CD4-positive, alpha-beta T cell treated with Interferon gamma for 1 hour (primary cell): ENCODE results near the gene PTX4.

Source experiments
- DNase-seq: peaks from one replicate; pipeline ENCODE4 v3.0.0-alpha.2; 2020

The PTX4 gene

DNA sequence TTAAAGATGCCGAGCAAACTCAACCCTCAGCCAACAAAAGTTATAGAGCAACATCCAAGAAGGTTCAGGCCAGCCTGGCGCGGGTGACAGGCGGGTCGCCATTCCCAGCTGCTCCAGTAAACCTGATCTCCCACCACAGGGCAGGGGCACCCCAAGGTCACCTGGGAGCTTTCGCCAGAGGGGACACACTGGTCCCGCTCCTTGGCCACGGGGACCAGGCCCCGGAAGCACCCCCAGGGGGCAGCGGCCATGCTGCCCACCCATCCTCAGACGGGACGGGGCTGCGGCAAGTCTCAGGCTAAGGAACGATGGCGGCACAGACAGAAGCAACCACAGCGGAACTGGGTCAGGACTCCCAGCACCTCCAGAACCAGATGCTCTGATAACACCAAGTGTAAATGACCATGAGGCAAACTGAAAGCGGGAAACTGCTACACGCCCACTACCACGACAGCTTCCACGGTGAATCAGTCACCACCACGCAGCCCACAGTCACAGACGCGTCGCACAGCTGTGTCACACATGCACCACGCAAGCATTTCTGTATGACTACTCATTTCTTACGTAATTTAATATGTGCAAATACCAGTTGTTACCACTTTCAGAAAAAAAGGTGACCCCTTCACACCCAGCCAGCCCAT, 30.3 kb downstream of the PTX4 start:
- peak; percentile 44 for DNase-seq

DNA sequence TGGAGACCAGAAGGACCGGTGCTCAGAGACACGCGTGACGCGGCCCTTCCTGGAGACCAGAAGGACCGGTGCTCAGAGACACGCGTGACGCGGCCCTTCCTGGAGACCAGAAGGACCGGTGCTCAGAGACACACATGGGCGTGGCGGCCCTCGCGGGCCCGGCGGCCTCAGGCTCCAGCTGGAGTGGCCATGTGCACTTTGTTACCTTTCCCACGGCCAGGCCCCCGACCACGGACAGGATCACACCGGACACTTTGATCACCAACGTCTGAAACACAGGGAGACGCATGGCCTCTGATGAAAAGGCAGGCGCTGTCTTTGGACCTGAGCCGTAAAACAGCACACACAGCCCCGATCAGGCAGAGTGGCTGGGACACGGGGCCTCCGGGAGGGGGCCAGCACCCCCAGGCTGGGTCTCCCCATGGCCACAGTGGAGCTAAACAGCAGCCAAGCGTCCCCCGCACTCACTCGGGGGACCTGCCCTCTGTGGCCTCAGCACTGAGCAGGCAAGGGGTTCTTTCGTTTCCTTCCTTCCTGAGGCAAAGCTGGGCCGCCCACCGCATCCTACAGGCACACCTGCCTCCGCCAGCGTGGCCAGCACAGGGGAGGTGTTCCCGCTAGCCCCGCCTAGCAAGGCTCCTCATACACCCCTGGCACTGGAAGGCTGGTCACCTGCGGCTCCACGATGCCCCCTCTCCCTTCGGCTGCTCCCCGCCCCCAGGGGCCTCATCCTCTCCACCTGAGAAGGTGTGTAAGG, 31.1 kb downstream of the PTX4 start:
- DNase-seq, result no peak

DNA sequence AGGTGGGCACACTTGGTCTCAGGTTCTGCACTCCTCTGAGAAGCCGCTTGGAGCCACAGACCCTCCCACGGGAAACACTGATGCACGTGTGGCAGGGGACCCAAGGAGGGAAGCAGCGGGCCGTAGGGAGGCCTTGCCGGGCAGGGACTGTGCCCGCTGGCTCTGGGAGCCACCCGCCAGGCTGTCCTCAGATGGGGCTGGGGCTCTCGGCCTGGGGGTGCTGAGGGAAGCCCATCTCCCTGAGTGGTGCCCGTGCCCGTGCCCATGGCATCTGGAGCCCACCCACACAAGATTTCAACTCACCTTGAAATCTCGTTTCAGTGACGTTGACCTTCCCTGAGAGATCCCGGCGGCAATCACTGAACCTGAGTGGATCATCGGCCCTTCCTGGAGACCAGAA, 31.8 kb downstream of the PTX4 start:
- no peak for DNase-seq

DNA sequence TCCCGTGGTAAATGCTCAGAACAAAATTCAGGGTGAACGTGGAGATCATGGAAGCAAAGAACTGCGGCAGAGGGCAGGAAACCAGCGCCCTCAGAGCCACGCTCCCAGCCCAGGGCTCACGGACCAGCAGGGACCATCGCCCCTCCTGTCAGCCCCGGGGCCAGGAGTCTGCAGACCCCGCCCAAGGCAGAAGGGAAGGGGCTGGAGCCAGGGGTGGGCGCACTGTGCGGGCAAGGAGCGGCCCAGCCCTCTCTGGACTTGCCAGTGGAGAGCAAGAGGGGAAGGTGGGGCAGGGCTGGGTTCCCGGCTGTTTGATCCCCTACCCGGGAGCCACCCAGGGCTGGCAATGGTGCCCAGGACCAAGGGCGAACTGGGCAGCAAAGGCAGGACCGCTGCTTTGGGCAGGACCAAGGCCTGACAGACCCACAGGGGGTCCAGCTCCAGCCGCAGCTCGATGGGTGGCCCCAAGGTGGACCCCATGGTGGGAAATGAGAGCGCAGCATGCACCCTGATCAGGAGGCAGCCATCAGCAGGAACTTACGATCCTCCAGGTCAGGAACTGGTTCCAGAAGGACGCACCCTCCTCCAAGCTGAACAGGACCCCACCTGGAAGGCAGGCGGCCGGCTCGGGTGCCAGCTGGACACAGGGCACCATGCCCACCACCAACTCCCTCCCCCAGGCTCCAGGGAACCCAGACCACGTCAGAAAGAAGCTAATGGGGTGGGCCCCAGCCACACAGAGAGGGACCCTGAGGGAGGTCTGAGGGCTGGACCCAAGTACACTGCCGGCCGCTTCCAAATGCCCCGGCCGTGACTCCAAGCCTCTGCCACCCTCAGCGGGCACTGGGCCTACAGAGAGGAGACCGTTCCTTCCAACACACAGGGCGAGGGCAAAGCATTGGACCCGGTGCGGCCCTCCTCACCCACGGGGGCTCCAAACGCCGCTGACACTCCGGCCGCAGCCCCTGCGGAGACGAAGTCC, 33.3 kb downstream of the PTX4 start:
- no peak for DNase-seq

DNA sequence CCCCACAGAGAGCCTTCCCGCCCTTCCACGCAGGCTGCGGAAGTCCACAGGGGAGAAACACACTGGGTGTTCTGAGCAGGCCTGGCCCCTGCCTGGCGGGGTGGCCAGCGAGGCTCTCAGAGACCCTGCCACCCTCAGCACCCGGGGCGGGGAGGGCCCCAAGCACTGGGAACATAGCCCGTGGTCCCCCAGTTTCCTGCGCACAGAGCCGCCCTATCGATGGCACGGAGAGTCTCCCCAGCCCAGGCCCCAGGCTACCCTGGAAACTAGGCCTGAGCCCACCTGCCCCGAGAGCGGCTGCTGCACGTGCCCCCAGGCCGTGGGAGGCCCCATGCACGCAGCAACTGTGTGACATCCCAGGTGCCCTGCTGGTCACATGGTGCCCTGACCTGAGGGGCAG, 34.2 kb downstream of the PTX4 start:
- no peak for DNase-seq

DNA sequence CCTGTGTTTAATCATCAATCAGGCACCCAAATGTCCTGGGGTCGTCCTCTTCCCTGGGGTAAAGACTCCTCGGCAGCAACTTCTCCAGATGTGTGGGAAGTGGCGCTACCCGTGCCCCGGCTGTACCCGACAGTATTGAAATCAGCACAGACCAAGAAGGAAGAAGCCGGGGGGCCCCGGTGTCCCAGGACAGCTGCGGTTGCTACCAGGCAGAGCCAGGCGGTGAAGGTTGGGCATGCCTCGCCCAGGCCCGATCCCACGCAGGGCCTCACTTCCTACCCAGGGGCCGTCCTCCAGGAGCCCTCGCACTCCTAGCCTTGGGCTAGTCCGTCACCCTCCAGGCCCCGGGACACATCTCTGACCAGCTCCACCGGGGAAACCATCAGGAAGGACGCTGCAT, 35.4 kb downstream of the PTX4 start:
- DNase-seq, result no peak

DNA sequence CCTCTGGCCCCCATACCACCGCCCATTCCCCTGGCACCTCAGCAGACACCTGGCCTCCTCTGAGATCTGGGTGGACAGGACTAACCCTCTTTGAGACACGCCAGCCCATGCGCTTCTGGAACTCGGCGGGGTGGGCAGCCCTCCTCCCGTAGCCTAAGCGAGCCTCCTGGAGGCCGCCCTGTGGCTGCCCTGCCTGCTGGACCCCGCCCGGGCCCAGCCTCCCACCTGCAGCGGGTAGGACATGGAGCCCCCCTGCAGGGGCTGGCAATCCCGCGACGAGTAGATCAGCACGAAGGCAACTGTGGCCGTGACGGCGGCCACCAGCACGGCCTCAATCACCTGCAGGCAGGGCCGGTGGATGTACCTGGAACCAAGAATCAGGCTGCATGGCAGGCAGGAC, 36.2 kb downstream of the PTX4 start:
- no peak for DNase-seq

DNA sequence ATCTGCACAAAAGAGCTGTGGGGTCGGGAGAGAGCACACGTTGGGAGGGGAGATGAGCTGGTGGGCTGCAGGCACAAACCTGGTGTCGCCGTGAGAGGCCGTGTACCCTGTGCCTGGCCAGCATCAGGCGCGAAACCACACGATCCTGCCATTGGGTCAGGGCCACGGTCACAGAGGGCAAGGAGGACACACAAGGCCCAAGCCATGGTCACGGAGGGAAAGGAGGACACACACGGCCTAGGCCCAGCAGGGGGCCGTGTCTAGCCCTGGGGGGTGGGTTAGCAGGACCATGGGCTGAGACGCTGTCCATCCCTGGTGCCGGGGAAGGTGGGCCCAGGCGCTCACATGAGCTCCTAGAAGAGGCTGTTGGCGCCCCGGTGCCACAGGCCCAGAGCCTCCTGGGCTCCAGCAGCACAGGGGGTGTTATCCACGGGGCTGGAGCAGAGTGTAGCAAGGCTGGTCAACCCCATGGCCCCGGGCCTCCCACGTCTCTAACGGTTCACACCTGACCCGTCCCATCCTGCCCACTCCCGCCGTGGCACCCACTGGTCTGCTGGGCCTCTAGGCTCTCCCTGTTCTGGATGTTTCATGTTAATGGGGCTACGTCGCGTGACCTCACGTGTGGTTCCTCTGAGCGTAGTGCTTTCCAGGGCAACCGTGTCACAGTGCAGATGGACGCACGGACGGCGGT, 36.9 kb downstream of the PTX4 start:
- no peak for DNase-seq

DNA sequence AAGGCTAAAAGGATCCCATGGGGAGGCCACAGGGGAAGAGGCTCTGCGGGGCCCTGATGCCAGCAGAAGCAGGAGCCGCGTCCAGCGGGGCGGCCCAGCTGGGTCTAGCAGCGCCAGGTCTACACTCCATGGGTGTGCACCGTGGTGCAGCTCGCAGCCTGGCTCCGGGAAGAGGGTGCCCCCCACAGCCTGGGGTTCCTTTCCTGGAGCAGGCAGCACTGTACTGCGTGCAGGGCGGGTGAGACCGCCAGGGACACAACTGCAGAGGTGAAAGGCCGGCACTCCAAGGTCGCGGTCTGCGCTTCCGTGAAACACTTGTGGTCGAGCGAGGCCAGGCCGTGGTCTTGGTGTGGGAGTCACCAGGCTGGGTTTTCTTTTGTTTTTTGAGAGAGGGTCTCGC, 37.9 kb downstream of the PTX4 start:
- no peak for DNase-seq

DNA sequence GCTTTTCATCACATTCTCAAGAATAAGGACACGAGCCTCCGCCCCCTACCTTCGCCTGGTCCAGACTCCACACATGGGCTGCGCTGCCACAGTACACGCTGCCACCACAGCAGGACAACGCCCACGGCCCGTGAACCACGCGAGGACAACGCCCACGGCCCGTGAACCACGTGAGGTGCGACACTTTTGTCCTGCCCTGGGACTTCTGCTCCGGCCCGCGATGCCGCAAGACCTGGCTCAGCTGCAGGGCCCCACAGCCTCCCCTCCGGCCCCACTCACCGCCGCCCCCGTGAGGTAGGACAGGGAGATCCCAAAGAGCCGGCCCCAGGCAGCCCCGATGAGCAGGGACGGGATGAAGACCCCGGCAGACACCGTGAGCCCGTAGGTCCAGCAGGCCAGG, 38.5 kb downstream of the PTX4 start:
- no peak for DNase-seq

DNA sequence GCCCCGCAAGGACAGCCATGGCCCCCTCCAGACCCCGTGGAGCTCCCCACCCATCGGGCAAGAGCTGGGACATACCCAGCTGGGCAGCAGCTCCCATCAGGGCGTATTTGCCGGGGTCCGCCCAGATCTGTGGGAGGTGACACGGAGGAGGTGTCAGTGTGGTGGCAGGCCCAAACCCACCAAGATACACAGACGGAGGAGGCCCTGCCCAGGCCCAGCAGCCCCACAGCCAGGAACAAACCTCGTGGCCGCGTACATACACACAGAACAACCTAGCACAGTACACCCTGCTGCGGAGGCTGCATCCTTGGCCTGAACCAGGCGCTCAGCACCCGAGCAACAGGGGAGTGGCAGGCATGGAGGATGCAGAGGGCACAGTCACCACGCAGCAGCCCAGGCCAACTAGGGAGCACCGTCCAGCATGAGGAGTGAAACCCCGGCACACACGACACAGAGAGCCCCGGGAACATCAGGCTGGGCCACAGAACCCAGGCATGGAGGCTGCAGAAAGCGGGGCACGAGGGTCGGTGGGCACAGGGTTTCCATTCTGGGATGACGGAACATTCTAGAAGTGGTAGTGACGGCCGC, 39.4 kb downstream of the PTX4 start:
- DNase-seq, result no peak

DNA sequence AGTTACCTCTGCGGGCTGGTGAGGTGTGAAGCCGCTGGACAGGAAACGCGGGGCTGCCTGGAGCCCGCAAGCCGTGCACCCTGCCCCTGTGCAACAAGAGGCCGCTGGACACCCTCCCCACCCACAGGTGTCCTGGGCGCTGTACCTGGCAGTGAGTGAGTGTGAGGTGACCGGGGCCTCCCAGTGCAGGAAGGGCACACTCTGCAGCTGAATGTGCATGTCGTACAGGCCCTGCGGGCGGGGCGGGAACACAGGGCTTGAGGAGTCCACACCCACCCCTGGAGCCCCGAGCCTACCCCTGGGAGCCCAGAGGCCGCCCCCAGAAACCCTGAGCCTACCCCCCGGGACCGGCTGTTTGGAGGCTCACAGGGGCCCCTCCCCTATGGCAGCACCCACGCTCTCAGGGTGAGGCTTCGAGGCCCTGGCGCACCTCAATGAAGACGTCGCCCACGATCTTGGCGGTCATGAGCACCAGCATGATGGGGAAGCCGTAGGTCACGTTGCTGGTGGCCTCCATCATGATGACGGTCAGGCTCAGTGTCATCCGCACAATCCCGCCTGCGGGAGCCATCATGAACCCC, 40.1 kb downstream of the PTX4 start:
- no peak for DNase-seq

DNA sequence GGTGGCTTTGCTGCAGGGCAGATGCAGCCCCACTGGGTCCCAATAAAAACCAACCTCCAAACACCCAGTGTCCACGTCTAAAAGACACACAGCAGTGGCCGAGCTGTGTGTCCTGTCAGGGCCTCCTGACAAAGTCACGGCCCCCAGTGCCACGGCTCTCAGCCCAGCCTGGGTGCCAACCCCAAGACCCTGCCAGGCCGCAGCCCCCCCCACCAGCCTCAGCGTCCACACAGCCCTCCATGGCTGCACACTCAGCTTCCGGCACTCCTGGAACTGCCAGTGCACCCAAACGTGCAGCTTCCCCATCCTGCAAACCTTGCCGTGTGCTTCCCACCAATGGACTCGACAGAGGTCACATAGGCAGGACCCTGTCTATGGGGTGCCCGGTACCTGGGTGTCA, 40.8 kb downstream of the PTX4 start:
- no peak for DNase-seq

DNA sequence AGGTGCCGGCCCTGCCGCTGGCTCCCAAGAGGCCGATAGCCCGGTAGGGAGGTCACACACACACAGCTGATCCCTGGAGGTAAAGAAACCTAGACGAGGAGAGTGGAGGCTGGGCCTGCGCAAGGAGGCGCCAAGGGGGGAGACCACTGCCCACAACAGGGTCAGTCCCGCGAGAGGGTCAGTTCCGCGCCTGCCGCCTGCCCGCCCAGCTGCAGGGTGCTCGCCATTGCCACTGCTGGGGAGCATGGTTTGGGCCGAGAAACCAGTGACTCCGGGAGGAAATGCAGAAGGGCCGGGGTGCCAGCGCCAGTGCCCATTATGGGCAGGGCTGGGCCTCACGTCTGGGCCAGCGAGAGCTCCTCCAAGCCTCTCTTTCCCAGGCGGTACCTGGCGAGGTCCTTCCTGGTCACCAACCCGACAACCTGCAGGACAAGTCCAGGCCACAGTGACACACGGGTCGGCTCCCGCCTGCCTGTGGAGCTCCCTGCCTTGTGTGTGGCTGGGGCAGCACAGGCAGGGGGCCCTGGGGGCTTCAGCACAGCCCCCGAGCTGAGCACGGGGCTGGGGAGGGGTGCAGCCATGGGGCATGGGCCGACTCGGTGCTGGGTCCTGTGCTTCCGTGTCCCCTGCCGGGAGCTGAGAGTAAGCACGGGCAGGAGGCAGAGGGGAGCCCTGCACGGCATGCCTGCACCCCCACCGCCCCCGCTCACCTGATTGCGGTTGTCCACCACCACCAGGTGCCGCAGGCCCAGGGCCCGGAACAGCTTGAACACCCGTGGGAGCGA, 42.3 kb downstream of the PTX4 start:
- no peak for DNase-seq

DNA sequence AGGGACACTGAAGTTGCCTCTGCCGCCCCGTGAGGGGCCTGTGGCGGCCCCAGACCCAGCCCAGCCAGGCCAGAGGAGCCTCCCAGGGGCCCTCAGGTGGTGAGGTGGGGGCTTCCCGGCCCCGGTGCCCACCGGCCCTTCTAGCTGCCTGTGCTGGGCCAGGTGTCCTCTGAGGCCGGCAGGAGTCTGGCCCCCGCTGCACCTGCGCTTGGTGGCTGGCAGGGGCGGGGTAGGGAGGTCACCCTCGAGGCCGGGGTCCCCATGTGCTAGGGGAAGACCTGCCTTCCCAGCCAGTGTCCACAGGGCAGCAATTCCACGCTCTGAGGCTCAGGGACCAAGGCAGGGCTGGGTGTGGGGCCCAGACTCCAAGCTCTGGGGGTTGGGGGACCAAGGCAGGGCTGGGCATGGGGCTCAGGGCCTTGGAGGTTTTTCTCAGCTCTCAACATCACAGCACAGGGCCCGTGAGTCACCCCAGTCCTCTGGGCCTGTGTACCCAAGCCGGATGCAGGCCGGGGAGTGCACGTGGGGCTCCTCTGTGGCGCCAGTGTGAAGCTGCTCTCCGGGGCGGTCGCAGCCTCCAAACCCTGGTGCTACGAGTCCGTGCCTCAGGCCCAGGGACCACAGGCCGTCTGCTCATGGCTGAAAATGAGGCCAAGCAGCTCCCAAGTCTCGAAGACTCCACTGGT, 43.1 kb downstream of the PTX4 start:
- DNase-seq, result no peak

DNA sequence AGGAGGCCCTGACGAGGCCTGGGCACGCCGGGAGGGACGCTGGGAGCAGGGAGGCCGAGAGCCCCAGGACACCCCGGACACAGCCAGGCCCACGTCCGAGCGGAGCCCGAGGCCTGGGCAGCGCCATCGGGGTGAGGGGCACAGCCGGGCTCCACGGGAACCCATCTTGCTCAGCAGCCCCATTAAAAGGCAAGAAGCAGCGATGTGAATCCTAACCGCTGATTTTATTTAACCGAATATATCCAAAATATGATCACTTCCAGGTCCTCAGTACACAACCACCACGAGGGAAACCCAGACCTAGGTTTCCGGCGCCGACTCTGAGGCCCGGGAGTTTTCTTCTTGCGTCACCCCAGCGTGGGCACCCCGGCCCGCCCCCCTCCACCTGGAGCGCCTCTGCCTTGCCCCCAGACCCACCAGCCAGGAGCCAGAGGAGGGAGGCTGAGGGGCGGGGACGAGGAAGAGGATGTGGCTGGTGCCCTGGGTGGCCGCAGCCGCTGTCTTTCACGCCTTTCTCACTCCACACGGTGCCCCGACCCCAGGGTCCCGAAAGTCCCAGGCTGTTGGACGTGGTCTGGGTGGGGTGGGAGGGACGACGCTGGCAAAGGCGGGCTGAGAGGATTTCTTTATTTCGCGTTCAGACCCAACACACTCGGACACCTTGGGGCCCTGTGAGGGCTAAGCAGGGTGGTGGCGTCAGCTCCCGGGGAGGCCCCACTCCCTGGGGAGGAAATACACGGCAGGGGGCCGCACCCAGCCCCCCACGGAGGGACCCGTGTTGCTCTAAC, 43.8 kb downstream of the PTX4 start:
- DNase-seq, result peak; percentile 30

DNA sequence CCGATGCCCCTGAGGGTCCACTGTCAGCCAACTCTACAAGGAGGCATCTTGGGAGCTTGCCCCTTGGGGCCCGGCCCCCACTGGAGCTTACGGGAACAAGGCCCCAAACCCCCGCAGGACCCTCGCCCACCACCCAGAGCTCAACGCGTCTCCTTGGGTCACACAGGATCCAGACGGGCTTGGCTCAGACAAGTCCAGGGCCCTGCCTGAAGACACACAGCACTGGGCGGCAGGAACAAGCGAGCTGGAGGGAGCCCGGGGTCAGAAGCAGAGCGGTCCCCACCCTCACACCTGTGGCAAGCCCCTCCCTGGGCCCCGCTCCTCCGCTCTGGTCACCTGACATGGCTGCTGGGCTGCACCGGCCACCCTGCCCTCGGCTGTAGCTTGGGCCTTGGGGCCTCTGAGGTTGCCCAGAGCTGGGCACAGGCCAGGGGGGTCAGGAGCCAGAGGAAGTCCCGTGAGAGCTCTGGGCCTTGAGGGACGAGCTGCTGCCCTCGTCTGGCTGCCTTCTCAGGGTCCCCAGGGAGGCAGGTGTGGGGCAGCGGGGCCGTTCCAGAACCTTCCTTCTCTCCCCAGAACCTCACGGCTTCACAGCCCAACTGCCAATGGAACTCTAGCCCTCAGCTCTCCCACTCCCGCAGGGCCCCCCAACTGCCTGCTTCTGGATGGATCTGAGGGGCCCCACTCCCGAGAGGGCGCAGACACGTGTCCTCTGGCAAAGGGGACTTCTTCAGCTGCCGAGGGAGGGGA, 44.6 kb downstream of the PTX4 start, which contains the start of gene CCDC154:
Gene CCDC154 (minus strand): TSS at position 577 of the 750 bp plus-strand sequence. CDS start 234 bp downstream, at position 343.
- no peak for DNase-seq

DNA sequence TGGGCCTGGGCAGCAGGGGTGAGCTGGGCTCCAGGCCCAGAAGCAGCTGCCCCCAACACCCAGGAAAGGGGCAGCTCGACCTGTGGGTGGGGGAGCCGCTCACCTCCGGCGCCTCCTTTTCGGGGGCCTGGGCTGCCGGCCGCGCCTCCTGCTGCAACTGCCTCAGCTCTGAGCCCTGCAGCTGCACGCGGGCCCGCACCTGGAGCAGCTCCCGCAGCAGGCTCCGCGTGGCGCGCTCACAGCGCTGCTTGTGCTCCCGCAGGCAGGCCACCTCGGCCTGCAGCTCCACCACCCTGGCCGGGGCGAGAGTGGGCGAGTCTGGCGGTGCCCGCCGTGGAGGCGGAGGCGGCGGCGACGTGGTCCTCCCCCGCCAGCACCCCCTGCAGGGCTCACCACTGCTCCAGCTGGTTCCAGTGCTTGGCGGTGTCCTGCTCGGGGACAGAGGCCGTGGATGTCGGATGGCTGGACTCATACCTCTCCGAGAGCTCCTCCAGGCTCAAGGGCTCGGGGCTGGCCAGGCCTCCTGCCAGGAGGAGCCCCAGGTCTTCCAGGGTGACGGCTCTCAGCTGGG, 45.3 kb downstream of the PTX4 start:
- no peak for DNase-seq

DNA sequence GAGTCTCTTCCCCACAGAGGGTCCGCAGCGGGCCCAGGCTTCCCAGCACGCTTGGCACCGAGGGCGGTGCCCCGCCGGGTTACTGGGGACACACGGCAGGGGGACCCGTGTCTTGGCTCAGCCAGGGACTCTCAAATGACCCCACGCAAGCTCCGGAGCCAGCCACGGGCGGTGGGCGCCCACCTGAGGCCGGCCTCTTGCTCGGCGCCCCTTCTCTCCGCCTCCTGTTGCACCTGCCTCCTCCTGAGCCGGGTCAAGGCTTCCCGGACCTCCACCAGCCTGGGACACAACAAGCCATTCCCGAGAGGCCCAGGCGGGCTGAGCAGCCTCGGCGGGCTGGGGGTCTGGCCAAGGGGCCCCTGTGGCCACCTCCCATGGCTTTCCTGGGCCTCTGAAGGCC, 46.0 kb downstream of the PTX4 start:
- no peak for DNase-seq
